Endothelial cell of umbilical vein (primary cell): ENCODE measurements around the gene MARVELD2. TPM values are rescaled to one million over a fixed set of nuclear protein-coding genes. Genes with fewer than 3 reads are reported as not detected.
"Not testable (repeated sequence)": the region's sequence is repeated elsewhere in the genome, so short reads cannot be mapped to it uniquely, and the experiment has no call there.

Experiments used
- BruUV-seq: library from RNA; stranded (reverse); fragments of 400-500 nt; replicated peaks from 2 replicates; lab custom pipeline; 2021; lab: Mats Ljungman, UMichigan
- CTCF ChIA-PET: fragments of 300-600, 350-600 bp; sonication (Branson Sonifier 250); formaldehyde crosslinking; loops from one replicate; lab custom pipeline; 2021; ENCODE audit warnings: antibody characterized with exemption, inconsistent platforms; lab: Charles Lee
- POLR2A ChIA-PET: fragments of 300-600, 350-600 bp; sonication (Branson Sonifier 250); formaldehyde crosslinking; loops from one replicate; lab custom pipeline; 2021; ENCODE audit warnings: antibody characterized with exemption, inconsistent platforms; lab: Charles Lee
- DNase-seq: peaks from one replicate; pipeline ENCODE4 v3.0.0-alpha.2; 2011; ENCODE audit warnings: low read depth, low spot score
- FAIRE-seq: peaks from 2 replicates; lab custom pipeline; 2011; peaks lifted over from hg19 to GRCh38; lab: Jason Lieb, UNC
- H2AFZ ChIP-seq: 2 replicates; pipeline ENCODE4 v1.6.0; 2012; ENCODE audit warnings: low read depth, low read length, control low read depth, inconsistent platforms
- H3K27ac ChIP-seq: 2 replicates; pipeline ENCODE4 v1.5.1; 2011; ENCODE audit warnings: low read depth, mild to moderate bottlenecking, control low read depth, low read length, moderate library complexity; ENCODE audit not compliant: insufficient read depth
- H3K27me3 ChIP-seq, 2 experiments: 2 replicates each; pipeline versions ENCODE4 v1.6.0 to v1.6.1; 2011; ENCODE audit warnings: low read length in 2 of 2, mixed read lengths in 1 of 2; ENCODE audit not compliant: control insufficient read depth in 2 of 2, insufficient read depth in 2 of 2
- H3K36me3 ChIP-seq, 2 experiments: 2 replicates in 1 of 2; 3 replicates in 1 of 2; pipeline ENCODE4 v1.5.1; 2011; ENCODE audit warnings: low read length in 2 of 2, mild to moderate bottlenecking in 1 of 2, moderate library complexity in 1 of 2; ENCODE audit not compliant: control insufficient read depth in 2 of 2, insufficient read depth in 2 of 2; ENCODE audit errors: extremely low read depth in 1 of 2
- H3K4me1 ChIP-seq: 3 replicates; pipeline ENCODE4 v1.5.1; 2011; ENCODE audit warnings: mild to moderate bottlenecking, low read length; ENCODE audit not compliant: control insufficient read depth, insufficient read depth; ENCODE audit errors: extremely low read depth
- H3K4me2 ChIP-seq: 2 replicates; pipeline ENCODE4 v1.6.1; 2011; ENCODE audit warnings: low read length, control low read depth, mixed read lengths; ENCODE audit not compliant: insufficient read depth
- H3K4me3 ChIP-seq, 3 experiments: fragments of 200-600 bp in 1 of 3; sonication (generic), shearing (Covaris generic) in 1 of 3; replicated peaks in 1 of 3; 2 replicates each; pipeline ENCODE4 v1.5.1; 2011 to 2016; ENCODE audit warnings: control low read depth in 3 of 3, low read length in 3 of 3, mild to moderate bottlenecking in 2 of 3, inconsistent platforms in 1 of 3, low read depth in 1 of 3, moderate library complexity in 1 of 3; ENCODE audit not compliant: insufficient read depth in 1 of 3
- H3K79me2 ChIP-seq: 2 replicates; pipeline ENCODE4 v1.6.0; 2012; ENCODE audit warnings: low read length, inconsistent platforms; ENCODE audit not compliant: control insufficient read depth, insufficient read depth
- H3K9ac ChIP-seq: replicated peaks from 2 replicates; pipeline ENCODE3; 2011; ENCODE audit warnings: low read length, control low read depth; ENCODE audit not compliant: insufficient read depth; ENCODE audit errors: extremely low read depth
- H3K9me1 ChIP-seq: replicated peaks from 3 replicates; pipeline ENCODE4 v1.6.0; 2011; ENCODE audit warnings: mild to moderate bottlenecking, low read length; ENCODE audit not compliant: control insufficient read depth, insufficient read depth; ENCODE audit errors: extremely low read depth
- H3K9me3 ChIP-seq: replicated peaks from 2 replicates; pipeline ENCODE4 v1.5.1; 2012; ENCODE audit warnings: low read length, inconsistent platforms; ENCODE audit not compliant: control insufficient read depth, insufficient read depth
- H4K20me1 ChIP-seq: replicated peaks from 2 replicates; pipeline ENCODE3; 2011; ENCODE audit warnings: mild to moderate bottlenecking, low read length; ENCODE audit not compliant: control insufficient read depth, insufficient read depth; ENCODE audit errors: extremely low read depth
- GATA2 ChIP-seq: IDR thresholded peaks from 2 replicates; pipeline ENCODE4 v1.7.0; 2011; ENCODE audit warnings: low read depth, mild to moderate bottlenecking, moderate library complexity, mixed read lengths, low read length; ENCODE audit not compliant: insufficient read length, insufficient read depth
- JUN ChIP-seq: IDR thresholded peaks from 2 replicates; pipeline ENCODE4 v1.6.1; 2011; ENCODE audit warnings: borderline replicate concordance, low read depth; ENCODE audit not compliant: insufficient read length, insufficient read depth
- MAX ChIP-seq: IDR thresholded peaks from 2 replicates; pipeline ENCODE4 v1.6.1; 2011; ENCODE audit not compliant: insufficient read depth, insufficient read length
- dilution Hi-C: fragments of 300-500 bp; cut with MboI; formaldehyde crosslinking; loops from one replicate; pipeline ENCODE4 v1.15.0; 2019; ENCODE audit warnings: low sequenced_read_pairs; ENCODE audit not compliant: extremely low pct_ligation_motif_present
- intact Hi-C: fragments of 100-400 bp; cut with micrococcal nuclease; formaldehyde crosslinking; loops from one replicate; pipeline ENCODE4 v1.10.0; 2022
- polyA plus RNA-seq, 4 experiments: library from polyadenylated mRNA; depleted of rRNA in 3 of 4; stranded (reverse) in 3 of 4; unstranded in 1 of 4; fragments of >200 nt; gene quantifications; 2 replicates each; pipeline versions ENCODE4 v1.2.1 to v1.2.3, GENCODE V29; 2011 to 2012; ENCODE audit warnings: missing spikeins in 1 of 4
- total RNA-seq: library from RNA; stranded (reverse); gene quantifications from 2 replicates; pipeline ENCODE4 v1.2.3, GENCODE V29; 2021

The MARVELD2 gene
- total and polyA plus RNA-seq, 2 donors (not counting 3 experiments of a cell fraction or from before 2014, with no cell fraction given) = 5.7 to 7.1 TPM

GRCh38 chr5:69477170-69477569 is 62.3 kb downstream of the MARVELD2 start:
- H3K36me3 ChIP-seq = no peaks in the 10 kb centered on the region
- intact Hi-C loops (loop anchor here (2.0 kb wide), 1 partner anchor 14 kb away; no protein-coding TSS in a partner anchor), dilution Hi-C loops (no loop called here)
- H3K27me3 ChIP-seq = no peaks in the 10 kb centered on the region
- H3K9me1 ChIP-seq = no peaks in the 10 kb centered on the region
- ChIA-PET POLR2A (no interaction called here), CTCF (interaction anchor here (1.4 kb wide), 1 partner anchor 57 kb away, joined by 4 read pairs; no protein-coding TSS in a partner anchor)
- BruUV-seq = no TSS peak
- FAIRE-seq (peak; percentile 94), DNase-seq (peak; percentile 86)
- no peaks in the 10 kb centered on the region for H3K79me2 ChIP-seq
- TF ChIP-seq GATA2 (peak; percentile 56), MAX (no peak), JUN (peak; percentile 24)
- peak overlapping the region in 1 of 3 experiments; percentile 16 for H3K4me3 ChIP-seq
- H4K20me1 ChIP-seq = no peaks in the 10 kb centered on the region
- H3K9me3 ChIP-seq = no peaks in the 10 kb centered on the region
- H3K9ac ChIP-seq = peak overlapping the region; percentile 39
- peak overlapping the region; percentile 76 for H3K27ac ChIP-seq
- H3K4me1 ChIP-seq = peaks cover 14% of the 10 kb centered on the region
- H2AFZ ChIP-seq = peak overlapping the region; percentile 42
- peak overlapping the region; percentile 60 for H3K4me2 ChIP-seq

GRCh38 chr5:69478296-69478695 is 63.4 kb downstream of the MARVELD2 start:
- intact Hi-C loops, CTCF ChIA-PET: not testable (repeated sequence)

More at GRCh38 chr5:69478296-69478695, 63.4 kb downstream of the MARVELD2 start:
- POLR2A ChIA-PET, H3K79me2 ChIP-seq, H3K27me3 ChIP-seq, H3K9me1 ChIP-seq, H3K36me3 ChIP-seq, BruUV-seq, H3K4me2 ChIP-seq, H3K9ac ChIP-seq, FAIRE-seq, dilution Hi-C loops, DNase-seq, H3K4me3 ChIP-seq, H3K9me3 ChIP-seq, H4K20me1 ChIP-seq, H3K27ac ChIP-seq, H2AFZ ChIP-seq: not testable (repeated sequence)
- peaks cover 14% of the 10 kb centered on the region for H3K4me1 ChIP-seq
